Measurements from ENCODE around the gene WDCP. TPM values are rescaled to one million over a fixed set of nuclear protein-coding genes. Genes with fewer than 3 reads are reported as not detected.

WDCP gene
- total RNA-seq, 1 experiment from 2014 or later, result 36.9 TPM

DNA sequence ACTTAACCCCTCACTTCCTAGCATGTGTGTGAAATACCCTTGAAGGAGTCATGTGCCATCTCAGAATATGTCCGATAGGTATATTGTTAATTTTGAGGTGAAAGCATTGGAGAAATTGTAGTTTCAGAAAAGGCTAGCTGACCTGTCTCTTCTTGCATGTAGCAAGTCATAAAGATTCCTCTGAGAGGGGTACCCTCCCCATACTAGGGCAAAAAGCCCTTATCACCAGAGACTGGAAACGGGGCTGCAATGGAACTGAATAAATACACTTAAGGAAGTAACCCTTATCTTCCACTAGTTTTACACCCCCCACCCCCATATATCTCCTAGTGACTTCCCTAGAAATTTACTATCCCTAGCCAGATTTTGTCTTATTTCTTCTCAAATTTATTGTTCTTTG lies 30.7 kb upstream of the WDCP start:
- Histone ChIP-seq H3K79me1 (ENCODE audit: insufficient read depth, low read depth, low read length, poor library complexity, severe bottlenecking) (no peaks in the 10 kb centered on the region), H2BK15ac (ENCODE audit: low read depth, low read length) (no peak overlapping the region), H4K91ac (ENCODE audit: insufficient read length, low read depth, low read length) (no peak overlapping the region), H3K56ac (ENCODE audit: insufficient read length, low read depth, low read length) (no peak overlapping the region), H3K14ac (ENCODE audit: insufficient read depth, low read length) (no peak overlapping the region), H2BK12ac (ENCODE audit: insufficient read length, low read depth, low read length) (no peak overlapping the region), H2BK120ac (ENCODE audit: low read depth, low read length, poor library complexity, severe bottlenecking) (no peak overlapping the region), H3K4me1 (ENCODE audit: insufficient read depth, low read length) (peaks cover 3% of the 10 kb centered on the region; the same call in 1 of the 2 replicates), H3K23ac (ENCODE audit: insufficient read length, low read depth, low read length) (no peak overlapping the region), H3K27me3 (ENCODE audit: insufficient read depth, low read length) (no peaks in the 10 kb centered on the region), H4K5ac (ENCODE audit: insufficient read length, low read depth, low read length) (no peak overlapping the region), H3K4me2 (ENCODE audit: insufficient read depth, insufficient read length, low read length) (peak overlapping the region; percentile 74), H3K9me3 (ENCODE audit: control insufficient read depth, low read depth, low read length) (no peaks in the 10 kb centered on the region), H3K79me2 (ENCODE audit: insufficient read depth, low read length) (no peaks in the 10 kb centered on the region; the same call in 1 of the 2 replicates), H3T11ph (ENCODE audit: low read length) (no peak overlapping the region), H2AK5ac (ENCODE audit: insufficient read length, low read length) (no peak overlapping the region), H4K20me1 (ENCODE audit: control insufficient read depth, insufficient read depth, insufficient read length) (no peaks in the 10 kb centered on the region), H4K8ac (replicated peaks; ENCODE audit: insufficient read length, low read depth, low read length) (no peak overlapping the region), H2BK5ac (ENCODE audit: insufficient read length, low read length) (no peak overlapping the region), H3K27ac (ENCODE audit: insufficient read length, low read depth, low read length) (no peak overlapping the region), H2AFZ (ENCODE audit: low read length) (no peak overlapping the region), H3K9ac (ENCODE audit: extremely low read depth, insufficient read length, low read length) (peak overlapping the region; percentile 45), H3K18ac (ENCODE audit: insufficient read length, low read depth, low read length) (no peak overlapping the region), H3K4ac (ENCODE audit: low read depth, low read length) (no peak overlapping the region), H2BK20ac (ENCODE audit: low read depth, low read length, poor library complexity, severe bottlenecking) (no peak overlapping the region), H3K23me2 (ENCODE audit: insufficient read length, low read depth, low read length, poor library complexity, severe bottlenecking) (peaks cover 11% of the 10 kb centered on the region)
- H3K4me1 Mint-ChIP-seq, result peaks cover 17 to 21% of the 10 kb centered on the region in 2 experiments
- peak overlapping the region in 2 of 3 experiments; percentile 90 to 91; a peak in 1 of 7 replicates for H3K27ac Mint-ChIP-seq
- peak overlapping the region; percentile 77 to 97 for H3K4me3 Mint-ChIP-seq
- no peak for DNase-seq
- H3K36me3 Mint-ChIP-seq (ENCODE audit: insufficient read depth in 1 of 3, low read depth in 3 of 3), result peaks cover 18 to 53% (median 52%) of the 10 kb centered on the region in 3 experiments
- no peaks in the 10 kb centered on the region for H3K27me3 Mint-ChIP-seq (ENCODE audit: low read depth)
- no peaks in the 10 kb centered on the region for H3K9me3 Mint-ChIP-seq
- TF ChIP-seq, protein P1, sequence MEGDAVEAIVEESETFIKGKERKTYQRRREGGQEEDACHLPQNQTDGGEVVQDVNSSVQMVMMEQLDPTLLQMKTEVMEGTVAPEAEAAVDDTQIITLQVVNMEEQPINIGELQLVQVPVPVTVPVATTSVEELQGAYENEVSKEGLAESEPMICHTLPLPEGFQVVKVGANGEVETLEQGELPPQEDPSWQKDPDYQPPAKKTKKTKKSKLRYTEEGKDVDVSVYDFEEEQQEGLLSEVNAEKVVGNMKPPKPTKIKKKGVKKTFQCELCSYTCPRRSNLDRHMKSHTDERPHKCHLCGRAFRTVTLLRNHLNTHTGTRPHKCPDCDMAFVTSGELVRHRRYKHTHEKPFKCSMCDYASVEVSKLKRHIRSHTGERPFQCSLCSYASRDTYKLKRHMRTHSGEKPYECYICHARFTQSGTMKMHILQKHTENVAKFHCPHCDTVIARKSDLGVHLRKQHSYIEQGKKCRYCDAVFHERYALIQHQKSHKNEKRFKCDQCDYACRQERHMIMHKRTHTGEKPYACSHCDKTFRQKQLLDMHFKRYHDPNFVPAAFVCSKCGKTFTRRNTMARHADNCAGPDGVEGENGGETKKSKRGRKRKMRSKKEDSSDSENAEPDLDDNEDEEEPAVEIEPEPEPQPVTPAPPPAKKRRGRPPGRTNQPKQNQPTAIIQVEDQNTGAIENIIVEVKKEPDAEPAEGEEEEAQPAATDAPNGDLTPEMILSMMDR (conservative IDR thresholded peaks at IDR 0.05), result no peak
- no CpG with 5 or more reads among the region's 2 CpGs for WGBS (ENCODE audit: extremely low coverage, insufficient read length, low lambda C conversion rate)
